ENCODE data around the gene SPATS2L. TPM values are rescaled to one million over a fixed set of nuclear protein-coding genes. Genes with fewer than 3 reads are reported as not detected.

Gene SPATS2L
- total RNA-seq, 1 experiment from 2014 or later: 112 TPM

DNA sequence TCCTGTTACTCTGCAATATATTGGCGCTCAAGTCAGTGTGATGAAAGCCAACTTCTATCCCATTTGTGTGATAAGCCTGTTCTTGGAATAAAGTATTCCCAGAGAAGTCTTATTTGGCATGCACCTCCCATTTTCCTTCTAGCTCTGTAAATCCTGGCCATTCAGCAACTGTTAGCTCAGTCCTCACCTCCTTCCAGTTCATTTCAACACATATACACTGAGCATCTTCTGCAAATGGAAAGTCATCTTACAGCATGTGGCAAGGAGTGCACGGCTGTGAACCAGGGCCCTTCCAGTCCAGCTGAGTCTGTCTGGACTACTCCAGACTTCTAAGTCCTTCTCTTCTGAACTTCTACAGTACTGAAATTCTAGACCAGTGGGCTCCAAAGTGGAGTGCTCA is 53.1 kb downstream of the SPATS2L start:
- H3K27ac Mint-ChIP-seq: peak overlapping the region; percentile 76
- CTCF ChIA-PET: no interaction called here

DNA sequence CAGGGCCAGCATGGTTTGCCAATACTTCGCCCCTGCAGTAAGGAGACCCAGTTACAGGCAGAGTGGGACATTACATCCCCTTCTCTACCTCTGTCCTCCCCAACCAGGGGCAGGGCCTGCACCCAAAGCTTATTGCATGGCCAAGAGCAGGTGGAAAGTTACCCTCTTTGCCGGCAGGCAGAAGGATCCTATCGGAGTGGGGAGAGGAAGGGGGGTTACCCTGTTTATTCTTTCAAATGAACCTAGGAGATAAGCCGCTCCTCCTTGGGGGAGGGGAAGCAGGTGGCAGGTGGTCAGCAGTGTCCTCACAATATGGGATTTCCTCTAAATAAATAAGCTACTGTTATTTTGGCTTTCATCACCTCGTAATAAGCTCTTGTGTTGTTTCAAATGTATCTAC is 53.9 kb downstream of the SPATS2L start:
- Mint-ChIP-seq H3K27ac (peak overlapping the region; percentile 93), H3K4me1 (peaks cover 96% of the 10 kb centered on the region), H3K27me3 (ENCODE audit: low read depth) (no peaks in the 10 kb centered on the region), H3K9me3 (no peaks in the 10 kb centered on the region), H3K4me3 (peak overlapping the region; percentile 22), H3K36me3 (0 out of 2 replicates have a peak, but pooled peaks cover 2% of the 10 kb centered on the region)
- TF ChIP-seq TEAD1 (CRISPR knock-in tag; IDR thresholded peaks at IDR 0.05): 0 out of 2 replicates have a peak, but pooled peaks have one; percentile 14
- no peak for TF ChIP-seq PRRX2 (CRISPR knock-in tag; IDR thresholded peaks at IDR 0.05)
- TF ChIP-seq, protein P1, sequence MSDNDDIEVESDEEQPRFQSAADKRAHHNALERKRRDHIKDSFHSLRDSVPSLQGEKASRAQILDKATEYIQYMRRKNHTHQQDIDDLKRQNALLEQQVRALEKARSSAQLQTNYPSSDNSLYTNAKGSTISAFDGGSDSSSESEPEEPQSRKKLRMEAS (CRISPR knock-in tag; IDR thresholded peaks at IDR 0.05): peak; percentile 49; the same call in 1 of the 2 replicates
- ATAC-seq (peak; percentile 43), DNase-seq (ENCODE audit: low spot score) (peak; percentile 47)
- POLR2A ChIA-PET: interaction anchor here (0.6 kb wide), 1 partner anchor 51 kb away, joined by 3 read pairs; no protein-coding TSS in a partner anchor
- CTCF ChIA-PET: no interaction called here

More for the DNA sequence above, 53.1 kb downstream of the SPATS2L start:
- POLR2A ChIA-PET: no interaction called here
- Mint-ChIP-seq H3K4me3 (no peak overlapping the region), H3K4me1 (peaks cover 97% of the 10 kb centered on the region), H3K36me3 (0 out of 2 replicates have a peak, but pooled peaks cover 2% of the 10 kb centered on the region), H3K9me3 (no peaks in the 10 kb centered on the region), H3K27me3 (ENCODE audit: low read depth) (no peaks in the 10 kb centered on the region)
- DNase-seq (ENCODE audit: low spot score): no peak
- no peak for ATAC-seq
- TF ChIP-seq NR3C1 (CRISPR knock-in tag; conservative IDR thresholded peaks at IDR 0.05; ENCODE audit: low read depth): no peak
- no peak for TF ChIP-seq CBFB (CRISPR knock-in tag; IDR thresholded peaks at IDR 0.05; ENCODE audit: low read depth)
- no peak for TF ChIP-seq ELF4 (CRISPR knock-in tag; IDR thresholded peaks at IDR 0.05; ENCODE audit: low read depth)
- TF ChIP-seq, protein P2, sequence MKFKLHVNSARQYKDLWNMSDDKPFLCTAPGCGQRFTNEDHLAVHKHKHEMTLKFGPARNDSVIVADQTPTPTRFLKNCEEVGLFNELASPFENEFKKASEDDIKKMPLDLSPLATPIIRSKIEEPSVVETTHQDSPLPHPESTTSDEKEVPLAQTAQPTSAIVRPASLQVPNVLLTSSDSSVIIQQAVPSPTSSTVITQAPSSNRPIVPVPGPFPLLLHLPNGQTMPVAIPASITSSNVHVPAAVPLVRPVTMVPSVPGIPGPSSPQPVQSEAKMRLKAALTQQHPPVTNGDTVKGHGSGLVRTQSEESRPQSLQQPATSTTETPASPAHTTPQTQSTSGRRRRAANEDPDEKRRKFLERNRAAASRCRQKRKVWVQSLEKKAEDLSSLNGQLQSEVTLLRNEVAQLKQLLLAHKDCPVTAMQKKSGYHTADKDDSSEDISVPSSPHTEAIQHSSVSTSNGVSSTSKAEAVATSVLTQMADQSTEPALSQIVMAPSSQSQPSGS (CRISPR knock-in tag; IDR thresholded peaks at IDR 0.05; ENCODE audit: borderline replicate concordance, low read depth): no peak
- TF ChIP-seq ZNF396 (CRISPR knock-in tag; IDR thresholded peaks at IDR 0.05; ENCODE audit: borderline replicate concordance): no peak
- no peak for TF ChIP-seq TCF7 (CRISPR knock-in tag; IDR thresholded peaks at IDR 0.05; ENCODE audit: low read depth)
- TF ChIP-seq PRRX2 (CRISPR knock-in tag; IDR thresholded peaks at IDR 0.05): no peak
- no peak for TF ChIP-seq NFYB (CRISPR knock-in tag; conservative IDR thresholded peaks at IDR 0.05; ENCODE audit: low read depth)
- TF ChIP-seq NR1H2 (CRISPR knock-in tag; IDR thresholded peaks at IDR 0.05): no peak
- TF ChIP-seq SP1 (CRISPR knock-in tag; conservative IDR thresholded peaks at IDR 0.05): no peak
- no peak for TF ChIP-seq ZNF232 (CRISPR knock-in tag; IDR thresholded peaks at IDR 0.05)
- no peak for TF ChIP-seq TEAD4 (CRISPR knock-in tag; IDR thresholded peaks at IDR 0.05)
- no peak for TF ChIP-seq ZNF317 (CRISPR knock-in tag; IDR thresholded peaks at IDR 0.05; ENCODE audit: borderline replicate concordance, low read depth)
- TF ChIP-seq ZNF121 (CRISPR knock-in tag; IDR thresholded peaks at IDR 0.05): no peak
- TF ChIP-seq RORB (CRISPR knock-in tag; IDR thresholded peaks at IDR 0.05): no peak
- TF ChIP-seq NFATC4 (CRISPR knock-in tag; IDR thresholded peaks at IDR 0.05): no peak
- no peak for TF ChIP-seq JAZF1 (CRISPR knock-in tag; IDR thresholded peaks at IDR 0.05)
- TF ChIP-seq NR2C2 (CRISPR knock-in tag; IDR thresholded peaks at IDR 0.05): no peak
- TF ChIP-seq, protein P3, sequence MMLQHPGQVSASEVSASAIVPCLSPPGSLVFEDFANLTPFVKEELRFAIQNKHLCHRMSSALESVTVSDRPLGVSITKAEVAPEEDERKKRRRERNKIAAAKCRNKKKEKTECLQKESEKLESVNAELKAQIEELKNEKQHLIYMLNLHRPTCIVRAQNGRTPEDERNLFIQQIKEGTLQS (CRISPR knock-in tag; conservative IDR thresholded peaks at IDR 0.05): no peak

DNA sequence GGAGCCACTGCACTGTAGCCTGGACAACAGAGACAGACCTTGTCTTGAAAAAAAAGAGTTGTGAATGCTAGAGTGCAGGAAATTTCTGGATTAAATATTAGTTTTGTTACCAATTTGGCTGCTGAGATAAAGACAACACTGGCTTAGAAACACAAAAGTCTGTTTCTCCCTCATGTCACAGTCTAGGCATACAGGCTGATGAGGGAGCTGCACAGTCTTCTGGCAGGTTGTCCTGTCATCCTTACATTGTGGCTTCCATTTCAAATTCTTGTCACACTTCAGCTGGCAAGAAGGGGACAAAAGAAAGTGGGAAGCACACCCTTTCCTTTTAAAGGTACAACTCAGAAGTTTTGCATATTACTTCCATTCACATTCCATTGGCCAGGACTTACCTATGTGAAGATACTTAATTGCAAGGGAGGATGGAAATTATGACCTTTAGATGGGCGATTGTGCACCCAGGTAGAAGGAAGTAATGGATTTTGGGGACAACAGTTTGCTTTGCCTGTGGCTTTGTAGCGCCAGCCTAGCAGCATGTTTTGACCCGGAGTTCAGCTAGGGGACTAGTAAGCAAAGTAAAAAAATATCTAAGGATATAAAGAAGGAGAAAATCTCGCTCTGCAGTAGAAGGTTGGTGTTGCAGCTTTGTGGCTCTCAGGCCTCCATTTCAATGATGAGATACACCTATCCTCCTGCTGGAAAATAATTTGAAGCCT is 55.9 kb downstream of the SPATS2L start:
- ATAC-seq (no peak), DNase-seq (ENCODE audit: low spot score) (no peak)
- Mint-ChIP-seq H3K36me3 (0 out of 2 replicates have a peak, but pooled peaks cover 2% of the 10 kb centered on the region), H3K4me3 (no peak overlapping the region), H3K27ac (peak overlapping the region; percentile 37; the same call in 1 of the 2 replicates), H3K9me3 (no peaks in the 10 kb centered on the region), H3K27me3 (ENCODE audit: low read depth) (no peaks in the 10 kb centered on the region), H3K4me1 (peaks cover 92% of the 10 kb centered on the region)
- ChIA-PET POLR2A (no interaction called here), CTCF (interaction anchor here (0.8 kb wide), 1 partner anchor 383 kb away, joined by 3 read pairs; no protein-coding TSS in a partner anchor)
- TF ChIP-seq NR2C2 (CRISPR knock-in tag; IDR thresholded peaks at IDR 0.05) (no peak), ZNF121 (CRISPR knock-in tag; IDR thresholded peaks at IDR 0.05) (0 out of 2 replicates have a peak, but pooled peaks have one; percentile 13)
